Activated CD8-positive, alpha-beta memory T cell treated with anti-CD3 and anti-CD28 coated beads for 36 hours (primary cell): ENCODE results near the gene HTRA1. TPM values are rescaled to one million over a fixed set of nuclear protein-coding genes. Genes with fewer than 3 reads are reported as not detected.

Experiments
- CTCF ChIA-PET: fragments of 350-600 bp; sonication (Branson Sonifier 250); formaldehyde crosslinking; loops from one replicate; lab custom pipeline; 2021; ENCODE audit warnings: antibody characterized with exemption; lab: Charles Lee
- POLR2A ChIA-PET: fragments of 350-600 bp; sonication (Branson Sonifier 250); formaldehyde crosslinking; loops from one replicate; lab custom pipeline; 2021; ENCODE audit warnings: antibody characterized with exemption; lab: Charles Lee
- total RNA-seq, 2 experiments: library from RNA; stranded (reverse); gene quantifications; one replicate each; pipeline ENCODE4 v1.2.3, GENCODE V29; 2021

HTRA1 gene
- total RNA-seq, 2 experiments from 2014 or later: not detected

DNA sequence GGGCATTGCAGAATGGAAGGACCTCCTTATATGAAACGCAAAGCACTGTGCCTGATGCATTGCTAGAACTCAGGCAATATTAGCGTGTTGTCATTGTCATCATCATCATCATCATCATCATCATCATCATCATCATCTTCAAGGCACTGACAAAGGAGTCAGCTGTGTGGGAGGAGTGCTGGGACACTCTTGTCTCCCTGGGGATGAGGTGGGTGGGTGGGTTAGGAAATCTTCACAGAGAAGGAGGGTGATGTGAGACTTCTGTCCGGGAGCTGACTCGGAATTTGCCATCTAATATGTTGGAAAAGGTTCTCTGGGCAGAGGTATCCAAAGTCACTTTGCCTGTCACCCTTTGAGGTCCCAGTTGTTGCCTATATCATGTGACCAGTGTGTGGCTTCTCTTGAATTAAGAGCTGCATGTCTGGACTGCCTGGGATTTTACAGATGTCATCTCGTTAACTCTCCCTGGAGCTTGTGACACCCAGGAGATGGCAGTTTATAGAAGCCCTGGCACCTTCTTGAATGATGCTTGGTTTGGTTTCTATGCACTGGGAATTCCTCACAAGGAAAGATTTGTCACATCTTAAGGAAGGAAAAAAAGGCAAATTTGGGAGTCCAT, 7.1 kb downstream of the HTRA1 start:
- POLR2A ChIA-PET: interaction anchor here (0.6 kb wide), 1 partner anchor 15 kb away, joined by 4 read pairs; no protein-coding TSS in a partner anchor
- CTCF ChIA-PET: no interaction called here

- ChIA-PET CTCF (interaction anchor here (0.8 kb wide), 1 partner anchor 96 kb away, joined by 3 read pairs; no protein-coding TSS in a partner anchor), POLR2A (no interaction called here)
Measured at GRCh38 chr10:122468926-122469781, 7.8 kb downstream of the HTRA1 start.

DNA sequence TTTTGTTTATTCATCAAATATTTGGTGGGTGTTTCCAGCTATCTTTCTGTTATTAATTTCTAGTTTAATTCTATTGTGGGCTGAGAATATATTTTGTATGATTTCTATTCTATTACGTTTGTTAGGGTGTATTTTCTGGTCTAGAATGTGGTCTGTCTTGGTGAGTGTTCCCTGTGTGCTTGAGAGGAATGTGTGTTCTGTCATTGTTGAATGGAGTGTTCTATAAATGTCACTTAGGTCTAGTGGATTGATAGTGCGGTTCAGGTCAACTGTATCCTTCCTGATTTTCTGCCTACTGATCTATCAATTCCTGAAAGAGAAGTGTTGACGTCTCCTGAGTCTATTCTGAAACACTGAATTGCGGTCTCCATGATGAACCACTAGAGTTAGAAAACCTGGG, 8.5 kb downstream of the HTRA1 start:
- ChIA-PET CTCF (no interaction called here), POLR2A (no interaction called here)

DNA sequence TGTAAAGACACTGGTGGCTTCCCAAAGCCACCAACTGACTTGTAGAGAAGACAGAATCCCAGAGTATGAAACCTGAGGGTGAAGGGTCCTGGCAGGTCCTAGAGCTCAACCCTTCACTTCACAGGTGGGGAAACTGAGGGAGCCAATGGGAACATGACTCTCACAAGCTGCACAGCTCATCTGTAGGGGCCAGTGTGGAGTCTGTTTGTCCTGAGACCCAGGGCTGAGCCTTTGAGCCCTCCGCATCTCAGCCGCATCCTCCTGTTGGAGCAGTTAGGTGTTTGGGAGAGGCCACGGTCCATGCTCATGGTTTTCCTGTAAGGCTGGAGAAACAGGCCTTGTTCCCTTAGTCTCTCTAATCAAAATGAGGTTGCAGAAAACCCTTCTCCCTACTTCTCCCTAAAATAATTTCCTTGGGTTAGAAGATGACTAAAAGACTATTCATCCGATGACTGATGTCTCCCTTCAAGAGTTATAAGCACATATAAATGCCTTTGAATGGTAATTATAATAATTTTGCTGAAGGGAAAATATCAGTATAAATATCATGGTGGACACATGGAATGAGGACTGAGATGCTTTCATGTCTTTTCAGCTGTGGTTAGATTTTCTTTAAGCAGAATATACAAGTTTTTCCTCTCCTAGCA, 10.3 kb downstream of the HTRA1 start:
- ChIA-PET POLR2A (no interaction called here), CTCF (no interaction called here)

GRCh38 chr10:122473116-122473515, 11.8 kb downstream of the HTRA1 start:
- ChIA-PET POLR2A (no interaction called here), CTCF (no interaction called here)

DNA sequence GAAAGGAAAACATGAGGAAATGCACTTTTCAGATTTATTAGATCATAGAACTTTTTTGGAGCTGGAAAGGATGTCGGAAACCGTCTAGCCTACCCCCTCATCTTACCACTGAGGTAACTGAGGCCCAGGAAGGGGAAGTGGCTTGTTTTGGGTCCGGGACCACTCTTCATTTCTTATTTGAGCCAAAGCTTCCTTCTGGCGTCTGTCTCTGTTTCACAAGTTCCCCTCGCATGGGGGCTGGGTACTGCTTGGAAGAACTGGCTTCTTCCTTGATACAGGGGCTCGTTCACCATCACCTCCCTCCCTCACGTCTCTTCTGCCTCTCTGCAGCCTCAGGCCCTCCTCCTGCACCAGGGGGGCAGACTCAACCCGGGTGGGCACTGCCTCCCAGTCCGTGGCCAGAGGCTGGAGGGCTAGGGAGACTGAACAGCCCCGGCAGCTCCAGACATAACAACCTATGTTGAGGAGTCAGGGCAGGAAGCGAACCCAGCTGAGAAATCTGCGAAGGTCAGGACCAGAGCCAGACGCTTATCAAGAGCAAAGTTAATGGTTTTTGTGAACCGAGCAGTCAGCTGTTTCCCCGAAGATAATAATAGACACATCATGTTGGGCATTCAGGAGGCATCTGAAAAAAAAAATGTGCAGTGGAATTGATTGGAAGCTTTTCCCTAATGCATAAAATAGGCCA, 12.9 kb downstream of the HTRA1 start:
- CTCF ChIA-PET: interaction anchor here (0.6 kb wide), 2 partner anchors 29 to 215 kb away, joined by 3 read pairs; no protein-coding TSS in a partner anchor
- POLR2A ChIA-PET: no interaction called here

- CTCF ChIA-PET: no interaction called here
- POLR2A ChIA-PET: no interaction called here
Measured at GRCh38 chr10:122475100-122475499, 13.7 kb downstream of the HTRA1 start.

GRCh38 chr10:122475591-122476332, 14.4 kb downstream of the HTRA1 start:
- CTCF ChIA-PET: no interaction called here
- POLR2A ChIA-PET: no interaction called here

DNA sequence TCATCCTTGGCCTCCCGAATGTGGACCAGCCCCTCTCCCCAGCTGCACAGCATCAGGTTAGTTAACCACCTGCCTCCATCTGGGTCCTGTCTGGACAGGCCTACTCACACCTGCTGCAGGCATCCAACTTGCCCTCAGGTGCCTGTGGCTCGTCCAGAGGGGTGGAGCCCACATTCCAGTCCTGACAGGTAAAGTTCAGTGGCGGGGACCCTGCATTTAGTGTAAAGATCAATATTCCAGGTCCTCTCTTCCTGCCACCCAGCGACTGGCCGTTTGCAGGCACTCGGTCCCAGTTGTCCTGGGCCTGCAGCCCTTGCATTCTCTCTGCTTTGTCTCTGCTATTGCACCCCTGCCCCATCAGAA, 15.0 kb downstream of the HTRA1 start:
- CTCF ChIA-PET: no interaction called here
- POLR2A ChIA-PET: no interaction called here

DNA sequence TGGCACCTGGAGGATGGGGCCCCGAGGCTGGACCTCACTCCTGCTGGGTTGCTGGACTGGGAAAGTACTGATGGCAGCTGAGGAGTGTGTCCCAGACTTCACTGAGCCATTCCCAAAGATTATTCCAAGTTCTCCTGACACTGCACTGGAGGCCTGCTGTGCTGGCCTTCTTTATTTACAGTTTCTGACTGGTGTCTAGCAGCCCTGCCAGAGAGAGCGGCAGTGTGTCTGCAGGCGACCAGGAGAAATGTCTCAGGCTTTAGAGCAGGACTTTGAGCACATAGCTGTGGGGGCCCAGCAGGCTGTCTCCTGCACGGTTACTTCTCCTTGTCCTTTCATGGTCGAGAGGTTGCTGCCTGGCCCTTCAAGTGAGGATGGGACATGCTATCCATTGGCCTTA, 16.1 kb downstream of the HTRA1 start:
- CTCF ChIA-PET: interaction anchor here (0.5 kb wide), 1 partner anchor 488 kb away, joined by 3 read pairs; no protein-coding TSS in a partner anchor
- POLR2A ChIA-PET: no interaction called here

GRCh38 chr10:122478971-122479370, 17.6 kb downstream of the HTRA1 start:
- ChIA-PET POLR2A (no interaction called here), CTCF (no interaction called here)

DNA sequence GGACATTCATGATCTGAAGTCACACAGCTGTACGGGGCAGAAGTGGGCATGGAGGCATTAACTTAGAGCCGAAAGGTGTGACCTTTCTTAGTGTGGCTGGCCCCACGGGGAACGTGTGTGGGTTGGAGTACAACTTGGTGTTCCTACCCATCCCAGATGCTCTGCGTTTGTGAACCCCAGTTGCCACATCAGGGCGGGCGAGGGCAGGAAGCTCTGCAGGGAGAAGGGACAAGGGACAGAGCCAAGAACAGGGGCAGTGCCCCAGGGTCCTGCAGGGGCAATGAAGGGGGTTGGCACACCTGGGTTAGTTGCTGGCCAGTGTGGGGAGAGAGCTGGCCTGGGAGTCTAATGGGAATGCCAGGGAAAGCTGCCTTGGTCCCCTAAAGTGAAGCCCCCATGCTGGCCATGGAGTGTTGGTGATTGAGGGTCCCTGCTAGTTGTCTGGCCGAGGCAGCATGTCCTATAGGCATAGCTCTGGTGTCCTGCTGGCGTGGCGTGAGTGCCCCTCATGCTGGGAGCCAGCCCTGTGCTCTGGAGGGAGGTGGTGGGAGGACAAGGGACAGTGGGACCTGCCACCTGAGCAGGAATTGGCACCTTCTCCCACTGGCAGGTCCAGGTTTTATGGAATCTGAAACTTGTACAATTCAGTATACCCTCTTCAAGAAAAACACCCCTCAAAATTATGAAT, 18.9 kb downstream of the HTRA1 start:
- CTCF ChIA-PET: no interaction called here
- POLR2A ChIA-PET: no interaction called here

DNA sequence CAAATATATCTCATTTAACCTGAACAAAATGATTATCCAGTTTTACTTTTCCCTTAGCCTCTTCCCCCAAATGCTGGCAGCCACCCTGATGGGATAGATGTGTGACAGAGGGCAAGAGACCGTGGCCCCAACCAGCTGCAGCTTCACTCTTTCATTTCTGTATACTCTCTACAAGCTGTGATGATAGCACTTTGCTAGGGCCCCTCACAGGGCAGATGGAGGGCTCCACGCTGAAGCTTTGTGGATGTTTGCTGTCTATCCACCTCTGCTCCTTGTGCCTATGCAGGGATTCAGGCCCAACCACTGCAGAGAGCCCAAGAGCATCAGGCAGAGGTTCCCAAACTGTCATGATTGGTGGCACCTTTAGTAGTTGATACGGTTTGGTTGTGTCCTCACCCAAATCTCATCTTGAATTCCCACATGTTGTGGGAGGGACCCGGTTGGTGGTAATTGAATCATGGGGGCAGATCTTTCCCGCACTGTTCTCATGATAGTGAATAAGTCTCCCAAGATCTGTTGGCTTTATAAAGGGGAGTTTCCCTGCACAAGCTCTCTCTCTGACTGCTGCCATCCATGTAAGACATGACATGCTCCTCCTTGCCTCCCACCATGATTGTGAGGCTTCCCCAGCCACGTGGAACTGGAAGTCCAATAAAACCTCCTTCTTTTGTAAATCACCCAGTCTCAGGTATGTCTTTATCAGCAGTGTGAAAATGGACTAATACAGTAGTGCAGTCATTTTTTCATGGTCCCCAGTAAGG, 20.1 kb downstream of the HTRA1 start:
- ChIA-PET CTCF (no interaction called here), POLR2A (no interaction called here)

DNA sequence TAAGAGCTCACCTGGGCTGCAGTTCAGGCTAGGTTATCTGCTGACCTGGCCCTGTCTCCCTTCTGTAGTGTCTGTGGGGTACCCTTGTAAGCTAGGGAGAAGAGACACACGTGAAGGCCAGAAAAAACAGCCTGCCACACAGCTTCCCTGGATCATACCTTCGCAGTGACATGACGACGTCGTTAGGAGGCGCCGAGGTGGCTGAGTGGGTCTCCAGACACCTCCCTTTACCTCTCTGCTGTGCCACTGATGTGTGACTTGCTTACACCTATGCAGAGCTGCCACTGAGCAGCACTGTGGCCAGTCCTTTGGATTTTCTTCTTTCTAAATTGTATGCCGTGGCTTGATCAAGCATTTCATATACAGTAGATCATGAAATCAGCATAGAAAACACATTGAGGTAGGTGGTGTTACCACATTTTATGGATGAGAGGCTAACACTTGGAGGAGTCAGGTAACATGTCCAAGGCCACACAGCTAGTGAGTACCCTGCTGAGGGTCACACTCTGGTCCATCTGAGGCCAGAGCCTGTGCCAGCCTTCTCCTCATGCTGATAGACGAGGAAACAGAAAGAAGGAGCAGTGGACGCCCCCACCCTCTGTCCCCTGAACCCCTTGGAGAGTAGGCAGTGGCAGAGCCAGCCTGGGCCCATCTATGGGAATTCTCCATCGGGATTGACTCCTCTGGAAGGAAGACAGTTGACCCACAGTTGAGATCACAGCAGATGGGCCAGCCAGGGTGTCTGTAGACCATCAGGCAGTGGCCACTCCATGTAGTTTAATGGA, 23.1 kb downstream of the HTRA1 start:
- ChIA-PET POLR2A (no interaction called here), CTCF (no interaction called here)

DNA sequence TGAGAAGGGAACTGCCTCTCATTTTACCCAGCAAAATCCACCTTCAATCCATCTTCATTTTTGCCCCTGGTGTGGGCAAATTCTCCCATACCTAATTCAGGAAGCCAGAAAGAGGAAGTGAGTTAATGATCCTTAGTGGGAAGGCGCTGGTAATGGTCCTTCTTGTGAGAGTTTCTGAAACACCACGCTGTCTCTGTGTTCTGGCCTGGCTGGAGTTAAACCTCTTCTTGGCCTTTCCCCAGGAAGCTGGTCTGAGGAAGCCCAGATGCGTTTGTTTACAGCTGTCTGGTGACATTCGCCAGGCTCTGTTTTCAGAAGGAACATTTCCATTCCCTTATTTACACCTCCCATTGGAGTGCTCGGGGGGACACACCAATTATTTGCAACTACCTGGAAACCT, 24.3 kb downstream of the HTRA1 start:
- CTCF ChIA-PET: no interaction called here

GRCh38 chr10:122486406-122487080, 25.2 kb downstream of the HTRA1 start:
- CTCF ChIA-PET: no interaction called here
- POLR2A ChIA-PET: no interaction called here

More for the DNA sequence above, 24.3 kb downstream of the HTRA1 start:
- POLR2A ChIA-PET: no interaction called here
